Neural progenitor cell (in vitro differentiated cells): Measurements from ENCODE around the gene FBXO40. TPM values are rescaled to one million over a fixed set of nuclear protein-coding genes. Genes with fewer than 3 reads are reported as not detected.

Experiments
- DNase-seq: peaks from one replicate; pipeline ENCODE4 v3.0.0-alpha.2; 2016; ENCODE audit warnings: low spot score
- H2AFZ ChIP-seq: fragments of 200-600 bp; sonication (generic); replicated peaks from 2 replicates; pipeline ENCODE4 v1.6.1; 2016; ENCODE audit warnings: antibody characterized with exemption
- H3F3A ChIP-seq: fragments of 200-600 bp; sonication (generic); 2 replicates; pipeline ENCODE4 v1.6.1; 2016; ENCODE audit warnings: antibody characterized with exemption, low read depth
- H3K27ac ChIP-seq: fragments of 200-600 bp; sonication (generic); 2 replicates; pipeline ENCODE4 v1.5.1; 2016; ENCODE audit warnings: mild to moderate bottlenecking
- H3K27me3 ChIP-seq: fragments of 200-600 bp; sonication (generic); 2 replicates; pipeline ENCODE4 v1.6.1; 2016; ENCODE audit warnings: mild to moderate bottlenecking, moderate library complexity
- H3K36me3 ChIP-seq: fragments of 200-600 bp; sonication (generic); 2 replicates; pipeline ENCODE4 v1.5.1; 2016
- H3K4me1 ChIP-seq: fragments of 200-600 bp; sonication (generic); 2 replicates; pipeline ENCODE4 v1.6.1; 2016; ENCODE audit warnings: mixed run types
- H3K4me2 ChIP-seq: fragments of 200-600 bp; sonication (generic); 2 replicates; pipeline ENCODE4 v1.6.1; 2016
- H3K4me3 ChIP-seq: fragments of 200-600 bp; sonication (generic); 2 replicates; pipeline ENCODE4 v1.5.1; 2016
- H3K79me2 ChIP-seq: fragments of 200-600 bp; sonication (generic); 2 replicates; pipeline ENCODE4 v1.6.1; 2016; ENCODE audit warnings: low read depth
- H3K9ac ChIP-seq: fragments of 200-600 bp; sonication (generic); 2 replicates; pipeline ENCODE4 v1.6.1; 2016
- H3K9me3 ChIP-seq: fragments of 200-600 bp; sonication (generic); 2 replicates; pipeline ENCODE4 v1.5.1; 2016; ENCODE audit warnings: low read depth
- H4K20me1 ChIP-seq: fragments of 200-600 bp; sonication (generic); 2 replicates; pipeline ENCODE4 v1.6.1; 2016; ENCODE audit warnings: low read depth
- H3K27ac Mint-ChIP-seq: 3 replicates; pipeline ENCODE4 v1.8.0; 2021; ENCODE audit warnings: mixed read lengths
- H3K27me3 Mint-ChIP-seq: 2 replicates; pipeline ENCODE4 v1.8.0; 2022; ENCODE audit warnings: low read depth, mild to moderate bottlenecking, inconsistent platforms, moderate library complexity, mixed read lengths; ENCODE audit not compliant: insufficient read depth
- H3K36me3 Mint-ChIP-seq: 3 replicates; pipeline ENCODE4 v1.8.0; 2021; ENCODE audit warnings: mixed read lengths
- H3K4me1 Mint-ChIP-seq: 3 replicates; pipeline ENCODE4 v1.8.0; 2021; ENCODE audit warnings: mixed read lengths
- H3K4me3 Mint-ChIP-seq: 3 replicates; pipeline ENCODE4 v1.8.0; 2021; ENCODE audit warnings: mild to moderate bottlenecking, moderate library complexity, mixed read lengths
- H3K9me3 Mint-ChIP-seq: 3 replicates; pipeline ENCODE4 v1.8.0; 2020; ENCODE audit warnings: mixed read lengths
- CTCF ChIP-seq: fragments of 200-600 bp; sonication (generic); IDR thresholded peaks from 2 replicates; pipeline ENCODE4 v1.5.1; 2017; ENCODE audit warnings: antibody characterized with exemption, mild to moderate bottlenecking
- EZH2 ChIP-seq: fragments of 200-600 bp; sonication (generic); IDR thresholded peaks from 2 replicates; pipeline ENCODE4 v1.6.1; 2017; ENCODE audit warnings: antibody characterized with exemption, mild to moderate bottlenecking, moderate library complexity
- EZH2phosphoT487 ChIP-seq: fragments of 200-600 bp; sonication (generic); IDR thresholded peaks from 2 replicates; pipeline ENCODE4 v1.6.1; 2017; ENCODE audit warnings: antibody characterized with exemption
- total RNA-seq: library from RNA; depleted of rRNA; stranded (reverse); fragments of >200 nt; gene quantifications from 2 replicates; pipeline ENCODE4 v1.2.3, GENCODE V29; 2015; ENCODE audit warnings: low replicate concordance

FBXO40 gene
- total RNA-seq, 1 donor from 2014 or later, result not detected

- Mint-ChIP-seq H3K27ac (no peak overlapping the region), H3K9me3 (no peaks in the 10 kb centered on the region), H3K4me1 (peaks cover 5% of the 10 kb centered on the region), H3K27me3 (peaks cover 2% of the 10 kb centered on the region), H3K4me3 (no peak overlapping the region), H3K36me3 (no peaks in the 10 kb centered on the region)
- H3K4me2 ChIP-seq, result no peak overlapping the region
- H3K36me3 ChIP-seq, result no peaks in the 10 kb centered on the region
- H3K27ac ChIP-seq, result no peak overlapping the region
- no peaks in the 10 kb centered on the region for H3K4me1 ChIP-seq
- no peaks in the 10 kb centered on the region for H4K20me1 ChIP-seq
- H3K9ac ChIP-seq, result no peak overlapping the region
- no peaks in the 10 kb centered on the region for H3K79me2 ChIP-seq
- no peak overlapping the region for H2AFZ ChIP-seq
- H3K4me3 ChIP-seq, result no peak overlapping the region
- H3F3A ChIP-seq, result no peaks in the 10 kb centered on the region
- TF ChIP-seq CTCF, result no peak
- TF ChIP-seq EZH2, result no peak
- no peak for TF ChIP-seq EZH2phosphoT487
- DNase-seq, result no peak
- H3K27me3 ChIP-seq, result no peaks in the 10 kb centered on the region
- H3K9me3 ChIP-seq, result no peaks in the 10 kb centered on the region
These were observed 35.7 kb upstream of the FBXO40 start for GRCh38 chr3:121557426-121557934.

- H3K4me3 ChIP-seq, result no peak overlapping the region
- no peaks in the 10 kb centered on the region for H3K9me3 ChIP-seq
- H3K4me1 ChIP-seq, result no peaks in the 10 kb centered on the region
- H3K36me3 ChIP-seq, result no peaks in the 10 kb centered on the region
- no peak overlapping the region for H3K27ac Mint-ChIP-seq
- no peaks in the 10 kb centered on the region for H3F3A ChIP-seq
- no peaks in the 10 kb centered on the region for H3K27me3 ChIP-seq
- H3K36me3 Mint-ChIP-seq, result no peaks in the 10 kb centered on the region
- H3K4me3 Mint-ChIP-seq, result no peak overlapping the region
- H3K79me2 ChIP-seq, result no peaks in the 10 kb centered on the region
- DNase-seq, result no peak
- H4K20me1 ChIP-seq, result no peaks in the 10 kb centered on the region
- H3K9ac ChIP-seq, result no peak overlapping the region
- H3K27me3 Mint-ChIP-seq, result peaks cover 3% of the 10 kb centered on the region
- TF ChIP-seq EZH2phosphoT487, result no peak
- TF ChIP-seq CTCF, result no peak
- TF ChIP-seq EZH2, result no peak
- no peak overlapping the region for H3K4me2 ChIP-seq
- H2AFZ ChIP-seq, result peak overlapping the region; percentile 93
- H3K27ac ChIP-seq, result no peak overlapping the region
- peaks cover 5% of the 10 kb centered on the region for H3K4me1 Mint-ChIP-seq
- H3K9me3 Mint-ChIP-seq, result no peaks in the 10 kb centered on the region
These were observed 31.0 kb upstream of the FBXO40 start for GRCh38 chr3:121562148-121562547.

DNA sequence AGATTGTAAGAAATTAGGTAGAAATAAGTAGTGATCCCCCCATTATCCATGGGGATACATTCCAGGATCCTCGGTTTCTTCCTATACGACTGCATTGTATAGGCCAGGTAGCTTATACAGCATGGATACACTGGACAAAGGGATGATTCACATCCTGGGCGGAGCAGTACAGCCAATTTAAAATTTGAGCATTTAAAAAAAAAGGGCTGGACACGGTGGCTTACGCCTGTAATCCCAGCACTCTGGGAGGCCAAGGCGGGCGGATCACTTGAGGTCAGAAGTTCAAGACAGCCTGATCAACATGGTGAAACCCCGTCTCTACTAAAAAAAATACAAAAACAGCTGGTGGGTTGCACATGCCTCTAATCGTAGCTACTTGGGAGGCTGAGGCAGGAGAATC lies 26.4 kb upstream of the FBXO40 start:
- no peak for DNase-seq
- Histone ChIP-seq H3F3A (no peaks in the 10 kb centered on the region), H3K9me3 (no peaks in the 10 kb centered on the region), H3K36me3 (no peaks in the 10 kb centered on the region), H3K9ac (no peak overlapping the region), H3K4me2 (no peak overlapping the region), H3K4me3 (no peak overlapping the region), H3K27me3 (no peaks in the 10 kb centered on the region), H4K20me1 (no peaks in the 10 kb centered on the region), H3K79me2 (no peaks in the 10 kb centered on the region), H3K27ac (no peak overlapping the region), H2AFZ (no peak overlapping the region), H3K4me1 (no peaks in the 10 kb centered on the region)
- Mint-ChIP-seq H3K36me3 (no peaks in the 10 kb centered on the region), H3K27ac (no peak overlapping the region), H3K4me1 (peaks cover under 1% of the 10 kb centered on the region), H3K27me3 (peaks cover 3% of the 10 kb centered on the region), H3K4me3 (no peak overlapping the region), H3K9me3 (no peaks in the 10 kb centered on the region)
- TF ChIP-seq EZH2 (no peak), EZH2phosphoT487 (no peak), CTCF (no peak)
